ENCODE data around the gene ADD1.

The ADD1 gene

GRCh38 chr4:2797545-2798305 lies 45.9 kb upstream of the ADD1 start:
- TF ChIP-seq CTCF (IDR thresholded peaks at IDR 0.05; ENCODE audit: insufficient read depth, low read depth, low read length, missing control alignments) = no peak

GRCh38 chr4:2798399-2799223 lies 45.0 kb upstream of the ADD1 start:
- no peak for TF ChIP-seq CTCF (IDR thresholded peaks at IDR 0.05; ENCODE audit: insufficient read depth, low read depth, low read length, missing control alignments)
- no peak overlapping the region for H3K4me3 ChIP-seq (ENCODE audit: low read length)
- DNase-seq (ENCODE audit: low read depth) = peak; percentile 31

More at GRCh38 chr4:2797545-2798305, 45.9 kb upstream of the ADD1 start:
- no peak for DNase-seq (ENCODE audit: low read depth)
- H3K4me3 ChIP-seq (ENCODE audit: low read length) = no peak overlapping the region

GRCh38 chr4:2799224-2799911 lies 44.3 kb upstream of the ADD1 start:
- no peak overlapping the region for H3K4me3 ChIP-seq (ENCODE audit: low read length)

GRCh38 chr4:2799971-2800690 lies 43.5 kb upstream of the ADD1 start:
- TF ChIP-seq CTCF (IDR thresholded peaks at IDR 0.05; ENCODE audit: insufficient read depth, low read depth, low read length, missing control alignments) = no peak
- DNase-seq (ENCODE audit: low read depth) = peak; percentile 39
- H3K4me3 ChIP-seq (ENCODE audit: low read length) = no peak overlapping the region

More at GRCh38 chr4:2799224-2799911, 44.3 kb upstream of the ADD1 start:
- DNase-seq (ENCODE audit: low read depth) = no peak
- no peak for TF ChIP-seq CTCF (IDR thresholded peaks at IDR 0.05; ENCODE audit: insufficient read depth, low read depth, low read length, missing control alignments)

- TF ChIP-seq CTCF (IDR thresholded peaks at IDR 0.05; ENCODE audit: insufficient read depth, low read depth, low read length, missing control alignments) = no peak
- DNase-seq (ENCODE audit: low read depth) = no peak
- no peak overlapping the region for H3K4me3 ChIP-seq (ENCODE audit: low read length)
Measured at GRCh38 chr4:2800691-2801596, 42.7 kb upstream of the ADD1 start.
